Endothelial cell of umbilical vein (primary cell): Measurements from ENCODE around the gene LRFN2.

Experiments
- CTCF ChIP-seq, 2 donors: IDR thresholded peaks; 1 replicate in 1 of 2; 2 replicates in 1 of 2; pipeline ENCODE4 v1.5.1; 2011; ENCODE audit warnings: low read length in 2 of 2, mild to moderate bottlenecking in 2 of 2, moderate library complexity in 2 of 2, control low read depth in 1 of 2, inconsistent platforms in 1 of 2, low read depth in 1 of 2; ENCODE audit not compliant: insufficient read depth in 1 of 2; ENCODE audit errors: extremely low read depth in 1 of 2
- FOS ChIP-seq: IDR thresholded peaks from 2 replicates; pipeline ENCODE4 v1.6.1; 2011; ENCODE audit warnings: mild to moderate bottlenecking, low read length, moderate library complexity, borderline replicate concordance; ENCODE audit not compliant: insufficient read depth
- POLR2A ChIP-seq: IDR thresholded peaks from 2 replicates; pipeline ENCODE4 v1.6.1; 2012; ENCODE audit warnings: low read depth, mild to moderate bottlenecking, control low read depth, low read length
- POLR2AphosphoS5 ChIP-seq: IDR thresholded peaks from 2 replicates; pipeline ENCODE4 v1.6.1; 2012; ENCODE audit warnings: low read depth, mild to moderate bottlenecking, control low read depth, low read length, moderate library complexity; ENCODE audit not compliant: insufficient read depth

- TF ChIP-seq POLR2AphosphoS5, result no peak
- TF ChIP-seq CTCF (IDR thresholded peaks at IDR 0.05; ENCODE audit: extremely low read depth in 1 of 2, insufficient read depth in 1 of 2, low read depth in 1 of 2, low read length in 2 of 2), result no peak
- no peak for TF ChIP-seq POLR2A
- no peak for TF ChIP-seq FOS
Measured at GRCh38 chr6:40346246-40346645, 240.9 kb downstream of the LRFN2 start.
